ENCODE results near the gene RSPO4. TPM values are rescaled to one million over a fixed set of nuclear protein-coding genes. Genes with fewer than 3 reads are reported as not detected.

The RSPO4 gene
- total RNA-seq, 4 donors from 2014 or later = 0.27 to 4.8 (median 0.65) TPM

DNA sequence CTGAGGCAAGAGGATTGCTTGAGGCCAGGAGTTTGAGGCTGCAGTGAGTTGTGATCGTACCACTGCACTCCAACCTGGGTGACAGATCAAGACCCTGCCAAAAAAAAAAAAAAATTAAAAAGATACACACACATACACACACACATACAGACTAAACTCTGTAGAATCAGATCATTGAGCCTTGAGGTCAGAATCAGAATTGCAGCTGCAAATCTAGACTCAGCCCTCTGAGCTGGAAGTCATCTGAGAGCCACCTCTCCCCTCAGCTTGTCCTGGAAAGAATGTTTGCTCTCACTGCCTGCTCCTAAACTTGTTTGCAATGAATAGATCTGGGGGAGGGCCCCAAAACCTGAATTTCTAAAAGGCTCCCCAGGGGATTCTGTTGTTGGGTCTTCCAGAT is 44.6 kb downstream of the RSPO4 start:
- 86 to 91% methylated on average over 1 of the region's 1 CpG for WGBS, 2 donors
- Histone ChIP-seq H3K27ac (peak overlapping the region; percentile 75 to 82 (median 77)), H3K27me3 (no peaks in the 10 kb centered on the region), H3K4me3 (replicated peaks in 1 of 3) (no peak overlapping the region), H3K4me1 (peaks cover 27 to 32% of the 10 kb centered on the region in 2 donors), H3K36me3 (no peaks in the 10 kb centered on the region), H3K9me3 (no peaks in the 10 kb centered on the region)
- peak in 1 of 2 donors; percentile 35 for DNase-seq
- peak in 1 of 2 donors; percentile 15 for TF ChIP-seq POLR2A (IDR thresholded peaks at IDR 0.05)
- TF ChIP-seq, protein P1, sequence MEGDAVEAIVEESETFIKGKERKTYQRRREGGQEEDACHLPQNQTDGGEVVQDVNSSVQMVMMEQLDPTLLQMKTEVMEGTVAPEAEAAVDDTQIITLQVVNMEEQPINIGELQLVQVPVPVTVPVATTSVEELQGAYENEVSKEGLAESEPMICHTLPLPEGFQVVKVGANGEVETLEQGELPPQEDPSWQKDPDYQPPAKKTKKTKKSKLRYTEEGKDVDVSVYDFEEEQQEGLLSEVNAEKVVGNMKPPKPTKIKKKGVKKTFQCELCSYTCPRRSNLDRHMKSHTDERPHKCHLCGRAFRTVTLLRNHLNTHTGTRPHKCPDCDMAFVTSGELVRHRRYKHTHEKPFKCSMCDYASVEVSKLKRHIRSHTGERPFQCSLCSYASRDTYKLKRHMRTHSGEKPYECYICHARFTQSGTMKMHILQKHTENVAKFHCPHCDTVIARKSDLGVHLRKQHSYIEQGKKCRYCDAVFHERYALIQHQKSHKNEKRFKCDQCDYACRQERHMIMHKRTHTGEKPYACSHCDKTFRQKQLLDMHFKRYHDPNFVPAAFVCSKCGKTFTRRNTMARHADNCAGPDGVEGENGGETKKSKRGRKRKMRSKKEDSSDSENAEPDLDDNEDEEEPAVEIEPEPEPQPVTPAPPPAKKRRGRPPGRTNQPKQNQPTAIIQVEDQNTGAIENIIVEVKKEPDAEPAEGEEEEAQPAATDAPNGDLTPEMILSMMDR (IDR thresholded peaks at IDR 0.05) = peak in 3 of 6 experiments; percentile 43 to 70 (median 45)
- intact Hi-C loops (cut with DNase I) = loop anchor here (2.0 kb wide), 1 partner anchor 141 kb away; no protein-coding TSS in a partner anchor

DNA sequence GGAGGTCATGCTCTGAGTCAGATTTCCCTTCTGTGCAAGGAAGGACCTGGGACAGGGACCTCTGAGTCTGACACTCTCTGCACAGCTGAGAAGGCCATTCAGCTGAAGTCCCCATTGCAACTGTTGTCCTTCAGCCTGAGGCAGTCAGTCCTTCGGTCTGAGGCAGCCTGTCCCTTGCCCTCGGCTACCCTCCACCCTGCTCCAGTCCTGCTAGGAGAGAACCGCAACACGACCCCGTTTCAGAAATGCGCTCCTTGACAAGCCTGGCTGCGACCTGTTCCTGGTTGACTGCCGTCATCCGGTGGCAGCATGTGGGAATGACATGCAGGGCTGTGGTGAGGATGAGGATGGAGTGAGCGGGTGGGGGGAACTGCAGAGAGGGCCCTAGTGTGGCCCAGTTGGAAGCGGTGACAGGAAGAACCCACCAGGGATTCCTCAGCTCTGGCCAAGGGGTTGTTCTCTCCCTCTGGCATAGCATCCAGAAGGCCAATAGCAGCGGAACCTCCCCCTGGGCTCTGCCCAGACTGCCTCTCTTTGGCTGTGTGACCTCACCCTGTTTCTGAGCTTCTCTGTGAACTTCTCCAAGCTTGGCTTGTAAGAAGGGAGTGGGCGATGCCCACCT is 45.7 kb downstream of the RSPO4 start:
- no peaks in the 10 kb centered on the region for H3K36me3 ChIP-seq
- H3K27ac ChIP-seq = peak overlapping the region in 1 of 3 donors; percentile 77
- intact Hi-C loops (cut with DNase I) = loop anchor here (2.0 kb wide), 1 partner anchor 140 kb away; no protein-coding TSS in a partner anchor
- TF ChIP-seq, protein P1 (IDR thresholded peaks at IDR 0.05) = peak; percentile 89 to 99 (median 98)
- TF ChIP-seq POLR2A (IDR thresholded peaks at IDR 0.05) = no peak
- H3K9me3 ChIP-seq = no peaks in the 10 kb centered on the region
- H3K27me3 ChIP-seq = no peaks in the 10 kb centered on the region
- 16 to 19% methylated on average over 3 to 10 of the region's 13 CpGs for WGBS, 2 donors
- peak; percentile 72 to 77 for DNase-seq
- no peak overlapping the region for H3K4me3 ChIP-seq (replicated peaks in 1 of 3)
- peaks cover 27 to 32% of the 10 kb centered on the region in 2 donors for H3K4me1 ChIP-seq

DNA sequence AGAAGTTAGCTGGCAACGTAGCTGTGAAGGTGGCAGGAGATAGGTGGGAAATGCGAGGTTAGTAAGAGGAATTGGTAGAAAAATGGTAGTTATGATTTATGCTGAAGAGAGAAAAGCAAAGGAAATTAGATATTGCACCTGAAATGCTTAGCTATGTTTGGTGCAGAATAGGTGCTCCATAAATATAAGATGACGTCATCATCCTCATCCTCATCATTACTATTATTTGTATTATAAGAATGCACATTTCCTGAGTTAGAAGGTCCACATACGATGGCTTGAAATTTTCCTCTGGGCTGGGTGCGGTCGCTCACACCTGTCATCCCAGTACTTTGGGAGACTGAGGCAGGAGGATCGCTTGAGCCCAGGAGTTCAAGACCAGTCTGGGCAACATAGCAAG is 46.5 kb downstream of the RSPO4 start:
- WGBS, 2 donors = 87 to 90% methylated on average over 7 of the region's 7 CpGs
- Histone ChIP-seq H3K4me3 (replicated peaks in 1 of 3) (no peak overlapping the region), H3K27me3 (no peaks in the 10 kb centered on the region), H3K36me3 (no peaks in the 10 kb centered on the region), H3K4me1 (peaks cover 27 to 32% of the 10 kb centered on the region in 2 donors), H3K9me3 (no peaks in the 10 kb centered on the region), H3K27ac (no peak overlapping the region)
- TF ChIP-seq, protein P1 (IDR thresholded peaks at IDR 0.05) = no peak
- no peak for TF ChIP-seq POLR2A (IDR thresholded peaks at IDR 0.05)
- intact Hi-C loops (cut with DNase I) = loop anchor here (2.0 kb wide), 1 partner anchor 139 kb away; no protein-coding TSS in a partner anchor
- DNase-seq = no peak

DNA sequence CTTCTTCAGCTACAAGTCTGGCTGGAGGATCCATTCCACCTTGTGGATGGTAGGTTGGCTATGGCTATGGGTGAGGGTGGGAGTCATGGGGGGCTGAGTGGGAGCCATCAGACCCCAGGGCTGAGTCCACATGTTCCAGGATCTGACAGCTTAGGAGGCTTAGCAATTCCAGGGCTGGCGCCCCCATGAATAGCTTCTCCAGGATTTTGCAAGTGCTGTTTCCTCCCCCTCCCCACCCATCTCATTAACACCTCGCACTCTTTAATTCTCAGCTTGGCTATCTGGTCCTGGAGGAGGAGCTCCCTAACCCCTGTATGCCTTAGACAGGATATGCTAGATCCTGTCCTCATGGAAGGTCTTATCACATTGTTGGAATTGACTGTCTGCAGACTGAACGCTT is 47.0 kb downstream of the RSPO4 start:
- no peaks in the 10 kb centered on the region for H3K9me3 ChIP-seq
- peaks cover 27 to 32% of the 10 kb centered on the region in 2 donors for H3K4me1 ChIP-seq
- no peaks in the 10 kb centered on the region for H3K27me3 ChIP-seq
- WGBS, 2 donors = 71 to 82% methylated on average over 3 of the region's 3 CpGs
- H3K4me3 ChIP-seq (replicated peaks in 1 of 3) = no peak overlapping the region
- DNase-seq = no peak
- intact Hi-C loops (cut with DNase I) = no loop called here
- H3K36me3 ChIP-seq = no peaks in the 10 kb centered on the region
- H3K27ac ChIP-seq = no peak overlapping the region
- TF ChIP-seq, protein P1 (IDR thresholded peaks at IDR 0.05) = no peak
- TF ChIP-seq POLR2A (IDR thresholded peaks at IDR 0.05) = no peak

DNA sequence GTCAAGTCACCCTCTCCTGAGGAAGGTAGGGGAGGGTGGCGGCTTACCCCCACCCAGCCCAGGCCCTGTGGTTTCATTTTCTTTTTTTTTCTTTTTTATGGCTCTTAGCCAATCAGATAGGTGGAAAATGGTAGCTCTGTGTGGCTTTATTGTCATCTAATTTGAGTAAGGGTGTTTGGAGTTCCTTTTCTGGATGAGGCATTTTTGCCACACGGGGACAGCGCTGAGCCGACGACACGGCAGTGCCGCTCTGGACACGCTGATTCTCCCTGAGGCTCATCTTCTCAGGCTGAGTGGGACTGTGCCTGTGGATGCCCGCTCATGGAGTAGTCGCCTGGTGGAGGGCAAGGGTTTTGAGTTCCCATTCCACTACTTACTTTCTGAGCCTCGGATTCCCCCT is 48.4 kb downstream of the RSPO4 start:
- Histone ChIP-seq H3K9me3 (no peaks in the 10 kb centered on the region), H3K27me3 (no peaks in the 10 kb centered on the region), H3K27ac (no peak overlapping the region), H3K4me1 (peaks cover 16 to 21% of the 10 kb centered on the region in 2 donors), H3K4me3 (replicated peaks in 1 of 3) (no peak overlapping the region), H3K36me3 (no peaks in the 10 kb centered on the region)
- intact Hi-C loops (cut with DNase I) = loop anchor here (5.0 kb wide), 1 partner anchor 66 kb away; no protein-coding TSS in a partner anchor
- peak; percentile 52 to 53 for DNase-seq
- 19 to 24% methylated on average over 11 of the region's 11 CpGs for WGBS, 2 donors
- TF ChIP-seq POLR2A (IDR thresholded peaks at IDR 0.05) = no peak
- TF ChIP-seq, protein P1 (IDR thresholded peaks at IDR 0.05) = peak in 5 of 6 experiments; percentile 18 to 57 (median 38)
